HG02642 (cell line): Measurements from ENCODE around the gene SUMO4.

Experiments
- ATAC-seq: cut with Tn5 transposase; IDR thresholded peaks from one replicate; pipeline ENCODE4 v1.9.1; 2021; ENCODE audit warnings: mild to moderate bottlenecking; ENCODE audit not compliant: unreplicated experiment, poor library complexity

The SUMO4 gene

GRCh38 chr6:149400050-149400449 lies at the start of gene SUMO4:
TSS of gene SUMO4 (plus strand) at chr6:149400262. CDS start at chr6:149400392, 130 bp downstream.
- ATAC-seq = no peak

GRCh38 chr6:149354009-149354408 lies 46.1 kb upstream of the SUMO4 start:
- no peak for ATAC-seq

DNA sequence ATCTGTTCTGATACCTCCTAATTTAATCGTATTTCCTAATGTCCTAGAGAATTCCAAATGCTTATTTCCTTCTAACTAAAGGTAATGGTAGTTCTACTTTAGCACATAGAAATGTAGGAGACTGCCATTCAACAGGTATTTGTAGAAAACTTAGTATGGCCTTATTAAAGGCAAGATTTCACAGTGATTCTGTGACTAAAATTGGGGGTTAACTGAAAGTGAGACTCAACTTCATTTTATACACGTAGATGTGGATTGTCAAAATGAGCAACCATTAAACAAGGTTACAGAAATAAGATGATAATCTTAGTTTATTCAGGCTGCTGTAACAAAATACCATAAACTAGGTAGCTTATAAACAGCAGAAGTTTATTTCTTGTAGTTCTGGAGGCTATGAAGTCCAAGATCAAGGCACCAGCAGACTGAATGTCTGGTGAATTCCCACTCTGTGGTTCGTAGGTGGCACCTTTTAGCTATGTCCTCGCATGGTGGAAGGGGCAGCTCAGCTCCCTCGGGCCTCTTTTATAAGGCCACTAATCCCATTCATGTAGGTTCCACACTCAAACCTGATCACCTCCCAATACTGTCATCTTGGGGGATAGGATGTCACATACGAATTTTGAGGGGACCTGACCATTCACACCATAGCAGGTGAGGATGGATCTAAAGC lies 43.8 kb upstream of the SUMO4 start:
- ATAC-seq = no peak

DNA sequence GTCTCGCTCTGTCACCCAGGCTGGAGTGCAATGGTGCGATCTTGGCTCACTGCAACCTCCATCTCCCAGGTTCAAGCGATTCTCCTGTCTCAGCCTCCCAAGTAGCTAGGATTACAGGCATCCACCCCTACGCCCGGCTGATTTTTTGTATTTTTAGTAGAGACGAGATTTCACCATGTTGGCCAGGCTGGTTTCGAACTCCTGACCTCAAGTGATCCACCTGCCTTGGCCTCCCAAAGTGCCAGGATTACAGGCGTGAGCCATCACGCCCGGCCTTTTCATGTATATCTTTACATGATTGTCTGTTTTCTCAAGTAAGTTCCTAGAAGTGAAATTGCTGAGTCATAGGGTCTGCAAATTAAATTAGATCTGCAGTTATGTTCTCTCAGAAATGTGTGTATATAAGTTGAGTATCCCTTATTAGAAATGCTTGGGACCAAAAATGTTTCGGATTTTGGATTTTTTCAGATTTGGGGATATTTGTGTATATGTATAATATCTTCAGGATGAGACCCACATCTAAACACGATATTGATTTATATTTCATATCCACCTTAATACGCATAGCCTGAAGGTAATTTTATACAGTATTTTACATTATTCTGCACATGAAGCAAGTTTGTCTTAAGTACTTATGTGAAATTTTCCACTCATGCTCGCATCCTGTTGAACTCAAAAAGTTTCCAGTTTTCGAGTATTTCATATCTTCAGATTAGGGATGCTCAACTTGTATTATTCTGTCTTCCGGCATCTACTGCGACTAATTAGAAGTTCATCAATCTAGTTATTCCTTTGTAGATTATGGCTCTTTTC lies 42.1 kb upstream of the SUMO4 start:
- ATAC-seq = no peak

- no peak for ATAC-seq
Measured at GRCh38 chr6:149359440-149359839, 40.6 kb upstream of the SUMO4 start.

DNA sequence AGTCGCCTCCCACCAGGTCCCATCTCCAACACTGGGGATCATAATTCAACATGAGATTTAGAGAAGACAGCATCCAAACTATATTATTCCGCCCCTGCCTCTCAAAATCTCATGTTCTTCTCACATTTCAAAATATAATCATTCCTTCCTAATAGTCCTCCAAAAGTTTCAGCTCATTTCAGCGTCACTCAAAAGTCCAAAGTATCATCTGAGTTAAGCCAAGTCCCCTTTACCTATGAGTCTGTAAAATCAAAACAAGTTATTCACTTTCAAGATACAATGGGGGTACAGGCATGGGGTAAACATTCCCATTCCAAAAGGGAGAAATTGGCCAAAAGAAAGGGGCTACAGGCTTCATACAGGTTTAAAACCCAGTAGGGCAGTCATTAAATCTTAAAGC lies 39.5 kb upstream of the SUMO4 start:
- ATAC-seq = no peak

- ATAC-seq = no peak
Measured at GRCh38 chr6:149362289-149362688, 37.8 kb upstream of the SUMO4 start.

DNA sequence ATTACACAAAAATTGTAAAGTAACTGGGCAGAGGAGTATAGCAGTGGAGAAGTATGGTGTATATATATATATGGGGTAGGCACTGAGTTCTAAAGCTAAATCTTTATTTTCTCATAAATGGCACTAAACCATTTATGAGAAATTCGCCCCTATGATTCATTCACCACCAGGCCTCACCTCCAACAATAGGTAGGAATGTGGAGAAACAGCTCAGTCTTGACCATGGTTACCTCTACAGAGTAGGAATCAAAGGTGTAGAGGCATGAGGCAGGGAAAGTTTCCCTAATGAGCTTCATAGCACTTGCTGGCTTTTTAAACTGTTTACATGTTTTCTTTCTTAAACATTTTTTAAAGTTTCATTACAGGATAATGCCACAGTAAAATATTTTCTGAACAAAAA lies 36.9 kb upstream of the SUMO4 start:
- ATAC-seq = no peak

- no peak for ATAC-seq
Measured at GRCh38 chr6:149364557-149364956, 35.5 kb upstream of the SUMO4 start.

DNA sequence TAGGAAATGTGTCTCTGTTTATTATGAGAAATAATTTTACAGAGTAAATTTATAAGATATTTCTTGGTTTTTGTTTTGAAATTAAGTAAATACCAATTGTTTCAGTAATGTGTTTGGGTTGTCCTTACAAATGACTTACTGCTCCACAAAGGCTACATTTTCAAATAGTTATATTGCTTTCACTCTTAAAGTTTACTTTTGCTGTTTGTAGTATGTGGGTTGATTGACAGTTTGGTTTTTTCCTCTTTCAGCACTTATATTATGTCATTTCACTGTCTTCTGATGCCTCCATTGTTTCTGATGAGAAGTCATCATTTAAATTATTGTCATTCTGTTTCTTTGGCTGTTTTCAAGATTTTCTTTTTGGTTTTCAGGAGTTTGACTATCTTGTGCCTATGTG lies 34.9 kb upstream of the SUMO4 start:
- ATAC-seq = no peak

- ATAC-seq = no peak
Measured at GRCh38 chr6:149366267-149366921, 33.7 kb upstream of the SUMO4 start.

DNA sequence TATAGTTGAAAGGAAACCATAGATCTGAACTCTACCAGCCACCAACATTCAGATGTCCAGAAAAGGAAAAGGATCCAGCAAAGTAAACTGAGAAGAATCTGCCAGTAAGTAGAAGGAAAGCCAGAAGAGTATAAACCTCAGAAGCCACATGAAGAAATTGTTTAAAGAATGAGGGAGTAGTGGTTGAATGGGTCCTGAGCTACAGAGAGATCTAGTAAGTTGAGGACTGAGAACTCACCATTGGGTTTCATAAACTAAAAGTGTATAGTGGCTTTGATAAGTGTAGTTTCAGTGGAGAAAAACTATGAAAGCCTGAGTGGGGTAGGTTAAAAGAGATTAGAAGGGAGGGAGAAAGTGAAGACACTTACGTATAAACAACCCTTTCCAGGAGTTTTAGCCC lies 32.0 kb upstream of the SUMO4 start:
- ATAC-seq = no peak

DNA sequence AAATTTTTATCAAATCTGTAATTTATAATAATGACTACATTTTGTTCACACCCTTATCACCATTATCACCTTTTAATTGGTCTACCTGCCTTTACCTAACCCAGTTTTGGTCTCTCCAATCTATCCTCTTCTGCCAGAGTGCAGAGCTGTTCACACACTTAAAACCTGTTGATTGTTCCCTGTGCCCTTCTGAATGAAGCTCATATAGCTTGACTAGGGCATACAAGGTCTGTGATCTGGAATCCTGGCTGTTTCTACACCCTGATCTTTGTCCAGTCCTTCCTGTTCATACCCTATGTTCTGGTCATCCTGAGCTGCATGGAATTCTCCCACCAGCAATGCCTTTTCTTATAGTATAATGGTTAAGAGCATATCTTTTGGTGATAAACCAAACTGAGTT lies 28.9 kb upstream of the SUMO4 start:
- no peak for ATAC-seq

DNA sequence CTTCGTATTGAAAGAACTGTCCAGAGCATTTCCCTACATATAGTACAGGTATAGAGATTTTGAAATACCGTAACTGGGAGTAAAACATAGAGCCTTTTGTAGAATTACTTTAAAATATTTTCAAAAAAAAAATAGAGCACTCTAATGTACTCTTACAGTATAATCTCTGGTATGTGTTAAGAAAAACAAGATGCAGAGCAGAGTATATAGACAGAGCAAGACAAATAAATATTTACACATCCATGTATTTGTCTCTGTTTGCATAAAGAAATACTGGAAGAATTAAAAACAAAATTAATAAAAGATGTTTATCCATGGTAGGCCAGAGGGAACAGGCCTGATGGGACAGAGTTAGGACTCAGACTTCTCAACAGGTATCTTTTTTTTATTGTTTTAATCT lies 28.0 kb upstream of the SUMO4 start:
- no peak for ATAC-seq

DNA sequence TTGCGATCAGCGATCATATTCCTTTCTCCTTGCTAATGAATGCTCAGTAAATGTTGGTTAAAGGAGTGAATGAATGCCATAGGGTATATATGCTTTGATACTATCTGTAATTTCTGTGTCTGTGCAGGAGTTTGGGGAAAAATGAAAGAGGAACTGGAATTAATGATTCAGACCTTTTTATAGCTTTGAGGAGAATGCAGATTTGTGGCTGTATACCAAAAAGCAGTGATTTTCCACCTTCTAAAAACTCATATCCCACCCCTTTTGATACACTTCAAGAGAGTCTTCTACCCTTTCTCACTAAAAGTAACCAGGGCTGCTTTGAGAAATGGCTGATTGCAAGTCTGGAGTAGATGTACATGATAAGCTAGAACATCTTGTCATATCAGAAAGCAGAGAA lies 26.6 kb upstream of the SUMO4 start:
- ATAC-seq = no peak

GRCh38 chr6:149379977-149380376 lies 20.1 kb upstream of the SUMO4 start:
- ATAC-seq = no peak

- no peak for ATAC-seq
Measured at GRCh38 chr6:149380523-149380922, 19.5 kb upstream of the SUMO4 start.

DNA sequence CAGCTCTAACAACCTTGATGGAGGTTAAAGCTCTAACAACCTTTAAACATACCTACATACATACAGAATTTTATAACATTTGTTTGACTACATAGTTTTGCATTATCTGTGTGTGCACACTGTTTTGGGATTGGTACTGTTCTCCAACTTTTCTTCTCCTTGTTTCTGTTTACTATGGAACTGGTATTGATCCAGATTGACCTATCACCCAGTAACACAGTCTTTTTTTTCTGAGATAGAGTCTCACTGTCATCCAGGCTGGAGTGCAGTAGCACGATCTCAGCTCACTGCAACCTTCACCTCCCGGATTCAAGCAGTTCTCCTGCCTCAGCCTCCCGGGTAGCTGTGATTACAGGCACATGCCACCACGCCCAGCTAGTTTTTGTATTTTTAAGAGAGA lies 16.7 kb upstream of the SUMO4 start:
- no peak for ATAC-seq

- no peak for ATAC-seq
Measured at GRCh38 chr6:149384464-149384863, 15.6 kb upstream of the SUMO4 start.

GRCh38 chr6:149385998-149386646 lies 13.9 kb upstream of the SUMO4 start:
- no peak for ATAC-seq
